B cell (primary cell): Measurements from ENCODE around the gene PIK3R4.

Source experiments
- EZH2 ChIP-seq: IDR thresholded peaks from 2 replicates; pipeline ENCODE4 v1.6.1; 2012; ENCODE audit warnings: borderline replicate concordance, low read depth, mild to moderate bottlenecking, moderate library complexity, low read length; ENCODE audit not compliant: insufficient read depth, poor library complexity, severe bottlenecking
- TF ChIP-seq, protein P1 (sequence below): fragments of 200-600 bp; IDR thresholded peaks from one replicate; pipeline ENCODE4 v1.8.0; 2022; ENCODE audit warnings: antibody characterized with exemption, mild to moderate bottlenecking

DNA sequence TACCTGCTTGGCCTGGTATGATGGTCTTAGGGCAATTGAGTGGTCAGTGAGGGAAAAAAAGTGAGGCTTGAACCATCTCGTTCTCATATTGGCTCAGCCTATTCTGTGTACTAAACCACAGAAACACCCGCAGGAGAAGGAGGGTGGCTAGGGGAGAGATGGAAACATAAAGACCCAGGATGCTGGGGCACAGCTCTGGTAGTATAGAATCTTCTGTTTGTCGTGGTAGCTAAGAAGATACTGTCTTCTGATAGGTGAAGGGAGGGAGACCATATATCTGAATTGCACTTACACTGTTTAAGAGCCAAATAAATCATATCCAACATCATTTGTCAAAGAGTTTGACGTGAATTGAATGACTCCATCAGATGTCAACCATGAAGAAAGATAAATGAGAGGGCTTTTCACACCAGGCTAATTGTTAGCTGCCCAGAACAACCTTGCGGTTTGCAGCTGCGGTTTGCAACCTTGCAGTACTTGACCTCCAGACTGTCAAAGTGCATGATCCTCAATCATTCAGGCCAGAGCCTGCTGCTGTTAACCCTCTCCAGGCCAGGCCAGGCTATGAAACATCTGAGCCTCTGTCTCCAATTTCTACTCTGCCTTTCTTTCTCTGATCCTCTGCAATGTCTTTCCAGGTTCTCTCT lies 40.9 kb upstream of the PIK3R4 start:
- TF ChIP-seq, protein P1, sequence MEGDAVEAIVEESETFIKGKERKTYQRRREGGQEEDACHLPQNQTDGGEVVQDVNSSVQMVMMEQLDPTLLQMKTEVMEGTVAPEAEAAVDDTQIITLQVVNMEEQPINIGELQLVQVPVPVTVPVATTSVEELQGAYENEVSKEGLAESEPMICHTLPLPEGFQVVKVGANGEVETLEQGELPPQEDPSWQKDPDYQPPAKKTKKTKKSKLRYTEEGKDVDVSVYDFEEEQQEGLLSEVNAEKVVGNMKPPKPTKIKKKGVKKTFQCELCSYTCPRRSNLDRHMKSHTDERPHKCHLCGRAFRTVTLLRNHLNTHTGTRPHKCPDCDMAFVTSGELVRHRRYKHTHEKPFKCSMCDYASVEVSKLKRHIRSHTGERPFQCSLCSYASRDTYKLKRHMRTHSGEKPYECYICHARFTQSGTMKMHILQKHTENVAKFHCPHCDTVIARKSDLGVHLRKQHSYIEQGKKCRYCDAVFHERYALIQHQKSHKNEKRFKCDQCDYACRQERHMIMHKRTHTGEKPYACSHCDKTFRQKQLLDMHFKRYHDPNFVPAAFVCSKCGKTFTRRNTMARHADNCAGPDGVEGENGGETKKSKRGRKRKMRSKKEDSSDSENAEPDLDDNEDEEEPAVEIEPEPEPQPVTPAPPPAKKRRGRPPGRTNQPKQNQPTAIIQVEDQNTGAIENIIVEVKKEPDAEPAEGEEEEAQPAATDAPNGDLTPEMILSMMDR = no peak
- TF ChIP-seq EZH2 = no peak
